Mammary epithelial cell (primary cell): ENCODE results near the gene PCBP3.

Experiments
- CTCF ChIP-seq, 2 donors: IDR thresholded peaks in 1 of 2; conservative IDR thresholded peaks in 1 of 2; 2 replicates each; pipeline ENCODE4 v1.5.1; 2011 to 2012; ENCODE audit warnings: inconsistent platforms in 2 of 2, low read length in 2 of 2, mild to moderate bottlenecking in 2 of 2, control low read depth in 1 of 2, low read depth in 1 of 2; ENCODE audit not compliant: insufficient read depth in 1 of 2; ENCODE audit errors: extremely low read depth in 1 of 2
- EZH2 ChIP-seq: IDR thresholded peaks from 2 replicates; pipeline ENCODE4 v1.6.1; 2012; ENCODE audit warnings: low read length, inconsistent platforms, borderline replicate concordance

- TF ChIP-seq CTCF (conservative IDR thresholded peaks at IDR 0.05 in 1 of 2, IDR thresholded peaks at IDR 0.05 in 1 of 2; ENCODE audit: extremely low read depth in 1 of 2, insufficient read depth in 1 of 2, low read depth in 1 of 2, low read length in 2 of 2) (no peak), EZH2 (no peak)
Measured at GRCh38 chr21:45788637-45789506, 145.3 kb downstream of the PCBP3 start.
